ENCODE results near the gene SETX.

Gene SETX

DNA sequence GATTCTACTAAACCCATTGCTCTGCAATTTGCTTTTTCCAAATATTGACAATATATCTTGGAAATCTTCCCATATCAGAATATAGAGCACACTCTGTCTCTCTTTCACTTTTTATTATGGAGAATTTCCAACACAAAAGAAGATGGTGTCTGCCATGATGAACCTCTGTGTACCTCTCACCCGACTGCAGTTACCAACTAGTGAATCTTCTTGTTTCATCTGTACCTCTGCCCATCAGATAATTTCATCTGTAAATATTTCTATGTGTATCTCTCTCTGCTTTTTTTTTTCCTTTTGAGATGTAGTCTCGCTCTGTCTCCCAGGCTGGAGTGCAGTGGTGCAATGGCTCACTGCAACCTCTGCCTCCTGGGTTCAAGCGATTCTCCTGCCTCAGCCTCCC is 130.1 kb downstream of the SETX start:
- in situ Hi-C loops (cut with MboI; ENCODE audit: low sequenced_read_pairs) = no loop called here

DNA sequence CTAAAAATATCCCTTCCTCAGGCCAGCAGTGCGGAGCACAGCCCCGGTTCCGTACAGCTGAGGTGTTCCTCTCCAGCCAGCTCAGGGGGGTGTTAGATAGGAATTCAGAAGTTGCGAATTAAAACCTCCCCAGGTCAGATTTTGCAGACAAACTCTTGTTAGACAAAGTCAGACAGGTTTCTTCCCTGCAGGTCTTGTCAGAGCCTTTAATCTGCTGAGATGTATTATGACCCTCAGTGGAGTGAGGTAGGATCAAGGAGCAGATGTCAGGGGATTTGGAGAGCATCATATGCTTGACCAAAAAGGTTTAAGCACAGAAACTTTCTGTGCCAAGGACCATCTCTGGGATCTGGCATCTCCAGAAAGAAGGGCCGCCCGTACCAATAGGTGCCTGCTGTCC is 132.8 kb downstream of the SETX start:
- in situ Hi-C loops (cut with MboI; ENCODE audit: low sequenced_read_pairs) = no loop called here

DNA sequence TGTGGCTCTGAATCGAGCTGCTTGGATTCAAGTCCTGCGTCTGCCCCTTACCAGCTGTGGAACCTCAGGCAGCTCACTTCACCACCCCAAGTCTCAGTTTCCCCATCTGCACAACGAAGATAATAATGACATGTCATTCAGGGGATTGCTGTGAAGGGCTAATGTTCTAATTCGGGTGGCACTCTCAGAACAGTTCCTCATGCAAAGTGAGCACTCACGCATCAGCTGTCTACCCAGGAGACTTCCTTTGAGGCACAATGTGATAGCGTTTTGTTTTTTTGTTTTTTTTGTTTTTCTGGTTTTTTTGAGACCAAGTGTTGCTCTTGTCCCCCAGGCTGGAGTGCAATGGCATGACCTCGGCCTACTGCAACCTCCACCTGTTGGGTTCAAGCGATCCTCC is 136.6 kb downstream of the SETX start:
- in situ Hi-C loops (cut with MboI; ENCODE audit: low sequenced_read_pairs) = no loop called here

DNA sequence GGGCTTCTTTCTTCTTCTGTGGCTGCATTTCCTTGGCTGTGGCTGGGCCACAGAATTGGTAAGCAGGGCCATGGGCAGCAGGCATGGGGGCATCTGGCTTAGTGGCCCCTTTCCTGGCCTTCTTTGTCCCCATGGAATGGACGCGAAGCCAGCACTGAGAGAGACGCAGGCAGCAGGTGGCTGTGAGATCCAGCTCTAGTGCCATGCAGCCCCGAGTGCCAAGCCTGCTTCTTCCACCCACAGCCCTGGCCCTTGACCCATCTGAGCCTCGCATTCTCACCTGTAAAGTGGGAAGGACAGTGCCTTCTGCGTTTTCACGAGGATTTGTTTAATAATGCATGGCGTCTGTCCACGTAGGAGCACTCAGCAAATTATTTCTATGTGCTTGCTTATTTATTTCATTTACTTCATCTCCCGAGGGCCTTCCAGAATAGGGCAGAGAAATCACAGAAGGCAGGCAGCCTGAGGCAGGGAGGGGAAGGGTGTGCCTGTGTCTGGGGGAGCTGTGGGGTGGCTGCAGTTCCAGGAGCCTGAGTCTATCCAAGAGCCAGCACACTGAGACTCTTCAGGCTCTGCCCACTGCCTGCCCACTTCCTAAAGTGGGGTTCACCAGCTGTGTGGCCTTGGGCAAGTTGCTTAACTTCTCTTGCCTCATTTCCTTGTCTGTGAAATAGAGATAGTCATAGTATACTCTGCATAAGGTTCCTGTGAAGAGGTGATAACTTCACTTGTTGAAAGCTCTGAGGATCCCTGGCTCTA is 137.7 kb downstream of the SETX start:
- in situ Hi-C loops (cut with MboI; ENCODE audit: low sequenced_read_pairs) = no loop called here

DNA sequence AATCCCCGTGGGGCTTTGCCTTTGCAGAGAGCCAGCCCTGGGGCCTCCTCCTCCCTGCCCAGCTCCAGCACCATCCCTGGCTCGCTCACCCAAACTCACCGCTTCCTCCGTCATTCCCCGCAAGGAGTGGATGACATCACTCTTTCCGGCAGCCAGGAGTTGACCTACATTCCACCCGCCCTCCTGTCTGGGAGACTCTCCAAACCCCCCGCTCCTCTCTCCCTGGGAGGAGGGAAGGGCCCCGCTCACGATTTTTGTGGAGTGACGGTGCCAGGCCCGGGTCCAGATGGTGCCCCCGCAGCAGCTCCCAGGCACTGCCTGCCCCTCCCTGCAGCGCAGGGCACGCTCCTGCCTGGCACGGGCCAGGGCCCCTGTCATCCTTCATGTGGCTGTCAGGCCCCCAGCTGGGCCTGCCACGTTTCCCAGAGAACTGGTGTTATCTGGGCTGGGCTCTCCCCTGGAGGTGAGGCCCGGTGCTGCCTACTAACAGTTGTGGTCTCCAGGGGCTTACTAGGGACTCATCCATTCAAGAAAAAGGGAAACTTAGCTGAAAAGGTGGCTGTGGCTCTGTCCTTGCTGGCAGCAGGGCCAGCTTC is 140.7 kb downstream of the SETX start:
- in situ Hi-C loops (cut with MboI; ENCODE audit: low sequenced_read_pairs) = no loop called here

DNA sequence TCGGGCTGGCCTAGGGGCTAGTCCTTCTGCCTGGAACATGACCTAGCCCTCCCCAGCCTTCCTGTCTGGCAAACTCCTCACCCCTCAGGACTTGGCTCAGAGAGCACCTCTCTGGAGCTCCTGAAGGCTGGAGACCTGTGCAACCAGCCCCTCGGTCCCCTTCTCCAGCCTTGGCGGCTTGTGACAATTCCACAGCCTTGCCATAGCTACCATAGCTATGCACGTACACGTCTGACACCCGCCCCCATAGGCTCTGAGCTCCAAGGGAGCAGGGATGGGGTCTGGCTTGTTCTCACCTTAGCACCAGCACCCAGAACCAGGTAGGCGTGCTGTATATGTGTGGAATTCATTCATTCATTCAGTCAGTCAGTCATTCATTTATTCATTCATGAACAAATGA is 143.2 kb downstream of the SETX start:
- in situ Hi-C loops (cut with MboI; ENCODE audit: low sequenced_read_pairs) = no loop called here

All from HL-60/S4 treated with phorbol 12-myristate 13-acetate at 8.2 ng/mL for 4 days and 3 days (cell line).